A549 (cell line): ENCODE results near the gene UVSSA.

Experiments
- BHLHE40 ChIP-seq: IDR thresholded peaks from 2 replicates; pipeline ENCODE4 v1.6.1; 2012; ENCODE audit warnings: low read depth, low read length, inconsistent platforms
- CBX8 ChIP-seq: fragments of 200-600 bp; sonication (generic); IDR thresholded peaks from 2 replicates; pipeline ENCODE4 v1.6.1; 2016
- JUN ChIP-seq, 2 experiments: fragments of >200 bp; sonication (Bioruptor Twin); formaldehyde crosslinking; IDR thresholded peaks; 2 replicates in 1 of 2; 3 replicates in 1 of 2; pipeline ENCODE4 v1.6.1; 2016 to 2017
- PHF8 ChIP-seq: fragments of 200-600 bp; sonication (generic); IDR thresholded peaks from 2 replicates; pipeline ENCODE4 v1.6.1; 2016; ENCODE audit warnings: low read depth, mild to moderate bottlenecking, antibody characterized with exemption, moderate library complexity, borderline replicate concordance
- POLR2A ChIP-seq: IDR thresholded peaks from 2 replicates; pipeline ENCODE4 v1.6.1; 2012; ENCODE audit warnings: mild to moderate bottlenecking, low read length
- RAD21 ChIP-seq, 2 experiments: fragments of >200 bp in 1 of 2; sonication (Bioruptor Twin) in 1 of 2; formaldehyde crosslinking in 1 of 2; IDR thresholded peaks in 1 of 2; conservative IDR thresholded peaks in 1 of 2; 2 replicates in 1 of 2; 3 replicates in 1 of 2; pipeline ENCODE4 v1.6.1; 2012 to 2018; ENCODE audit warnings: inconsistent platforms in 1 of 2
- SMC3 ChIP-seq: fragments of >200 bp; sonication (Bioruptor Twin); formaldehyde crosslinking; IDR thresholded peaks from 3 replicates; pipeline ENCODE4 v1.6.1; 2018; ENCODE audit warnings: inconsistent platforms
- ZC3H11A ChIP-seq: fragments of 450-650 bp; IDR thresholded peaks from 2 replicates; pipeline ENCODE4 v1.6.1; 2014; ENCODE audit warnings: antibody characterized with exemption, mild to moderate bottlenecking
- ZNF302 ChIP-seq: fragments of 250-450 bp; sonication (Bioruptor Pico); IDR thresholded peaks from 2 replicates; pipeline ENCODE4 v1.9.0; 2021; ENCODE audit warnings: inconsistent platforms, mild to moderate bottlenecking, moderate library complexity
- TF ChIP-seq, protein P1 (sequence below): fragments of >200 bp; sonication (Bioruptor Twin); formaldehyde crosslinking; IDR thresholded peaks from 3 replicates; pipeline ENCODE4 v1.5.1; 2016
- TF ChIP-seq, protein P2 (sequence below): fragments of >200 bp; sonication (Bioruptor Twin); formaldehyde crosslinking; IDR thresholded peaks from 2 replicates; pipeline ENCODE4 v1.6.1; 2016
- TF ChIP-seq, protein P3 (sequence below): fragments of 450-650 bp; IDR thresholded peaks from 2 replicates; pipeline ENCODE4 v1.6.1; 2014; ENCODE audit warnings: antibody characterized with exemption
- TF ChIP-seq, protein P4 (sequence below): fragments of 200-600 bp; sonication (generic); IDR thresholded peaks from 2 replicates; pipeline ENCODE4 v1.6.1; 2016; ENCODE audit warnings: antibody characterized with exemption, mild to moderate bottlenecking, moderate library complexity

DNA sequence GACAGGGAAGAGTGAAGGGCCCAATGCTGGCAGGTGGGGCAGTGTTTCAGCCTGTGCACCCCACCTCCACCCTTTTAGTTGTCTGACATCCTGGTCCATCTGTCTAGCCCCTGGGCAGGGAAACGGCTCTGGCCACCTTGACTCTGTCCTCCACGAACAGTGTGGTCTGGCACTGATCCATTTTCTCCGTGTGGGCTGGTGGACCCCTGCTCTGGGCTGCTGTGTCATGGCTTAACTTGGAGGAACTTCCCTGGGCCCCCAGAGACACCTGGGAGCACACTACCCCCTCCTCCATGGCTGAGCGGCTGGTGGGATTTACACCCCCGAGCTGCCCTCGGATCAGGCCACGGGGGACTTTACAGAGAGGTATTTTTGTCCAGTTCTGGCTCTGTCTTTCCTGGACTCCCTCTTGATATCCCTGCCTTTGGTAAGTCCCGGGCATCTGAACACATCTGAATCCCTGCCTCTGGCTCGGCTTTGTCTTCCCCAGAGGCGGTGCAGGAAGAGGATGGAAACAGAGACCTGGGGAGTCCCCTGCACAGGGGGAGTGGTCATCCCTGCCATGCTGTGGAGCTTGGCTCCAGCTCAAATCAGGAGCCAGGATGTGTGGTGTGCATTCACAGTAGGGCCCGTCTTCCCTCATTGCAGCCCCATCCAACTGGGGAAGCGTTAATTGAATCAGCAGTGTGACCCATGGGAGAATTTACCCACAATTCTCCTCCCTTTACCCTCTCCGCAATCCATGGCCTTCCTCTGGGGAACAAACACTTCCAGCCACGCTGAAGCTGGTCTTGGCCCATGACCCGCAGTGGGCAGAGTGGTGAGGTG is 65.6 kb downstream of the UVSSA start:
- no peak for TF ChIP-seq ZC3H11A
- TF ChIP-seq BHLHE40: no peak
- TF ChIP-seq, protein P1, sequence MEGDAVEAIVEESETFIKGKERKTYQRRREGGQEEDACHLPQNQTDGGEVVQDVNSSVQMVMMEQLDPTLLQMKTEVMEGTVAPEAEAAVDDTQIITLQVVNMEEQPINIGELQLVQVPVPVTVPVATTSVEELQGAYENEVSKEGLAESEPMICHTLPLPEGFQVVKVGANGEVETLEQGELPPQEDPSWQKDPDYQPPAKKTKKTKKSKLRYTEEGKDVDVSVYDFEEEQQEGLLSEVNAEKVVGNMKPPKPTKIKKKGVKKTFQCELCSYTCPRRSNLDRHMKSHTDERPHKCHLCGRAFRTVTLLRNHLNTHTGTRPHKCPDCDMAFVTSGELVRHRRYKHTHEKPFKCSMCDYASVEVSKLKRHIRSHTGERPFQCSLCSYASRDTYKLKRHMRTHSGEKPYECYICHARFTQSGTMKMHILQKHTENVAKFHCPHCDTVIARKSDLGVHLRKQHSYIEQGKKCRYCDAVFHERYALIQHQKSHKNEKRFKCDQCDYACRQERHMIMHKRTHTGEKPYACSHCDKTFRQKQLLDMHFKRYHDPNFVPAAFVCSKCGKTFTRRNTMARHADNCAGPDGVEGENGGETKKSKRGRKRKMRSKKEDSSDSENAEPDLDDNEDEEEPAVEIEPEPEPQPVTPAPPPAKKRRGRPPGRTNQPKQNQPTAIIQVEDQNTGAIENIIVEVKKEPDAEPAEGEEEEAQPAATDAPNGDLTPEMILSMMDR: no peak
- no peak for TF ChIP-seq RAD21 (conservative IDR thresholded peaks at IDR 0.05 in 1 of 2, IDR thresholded peaks at IDR 0.05 in 1 of 2)
- TF ChIP-seq, protein P2, sequence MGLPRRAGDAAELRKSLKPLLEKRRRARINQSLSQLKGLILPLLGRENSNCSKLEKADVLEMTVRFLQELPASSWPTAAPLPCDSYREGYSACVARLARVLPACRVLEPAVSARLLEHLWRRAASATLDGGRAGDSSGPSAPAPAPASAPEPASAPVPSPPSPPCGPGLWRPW: no peak
- TF ChIP-seq POLR2A: no peak
- no peak for TF ChIP-seq ZNF302 (CRISPR knock-in tag)
- TF ChIP-seq SMC3: no peak
- TF ChIP-seq, protein P3, sequence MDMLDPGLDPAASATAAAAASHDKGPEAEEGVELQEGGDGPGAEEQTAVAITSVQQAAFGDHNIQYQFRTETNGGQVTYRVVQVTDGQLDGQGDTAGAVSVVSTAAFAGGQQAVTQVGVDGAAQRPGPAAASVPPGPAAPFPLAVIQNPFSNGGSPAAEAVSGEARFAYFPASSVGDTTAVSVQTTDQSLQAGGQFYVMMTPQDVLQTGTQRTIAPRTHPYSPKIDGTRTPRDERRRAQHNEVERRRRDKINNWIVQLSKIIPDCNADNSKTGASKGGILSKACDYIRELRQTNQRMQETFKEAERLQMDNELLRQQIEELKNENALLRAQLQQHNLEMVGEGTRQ: no peak
- TF ChIP-seq, protein P4, sequence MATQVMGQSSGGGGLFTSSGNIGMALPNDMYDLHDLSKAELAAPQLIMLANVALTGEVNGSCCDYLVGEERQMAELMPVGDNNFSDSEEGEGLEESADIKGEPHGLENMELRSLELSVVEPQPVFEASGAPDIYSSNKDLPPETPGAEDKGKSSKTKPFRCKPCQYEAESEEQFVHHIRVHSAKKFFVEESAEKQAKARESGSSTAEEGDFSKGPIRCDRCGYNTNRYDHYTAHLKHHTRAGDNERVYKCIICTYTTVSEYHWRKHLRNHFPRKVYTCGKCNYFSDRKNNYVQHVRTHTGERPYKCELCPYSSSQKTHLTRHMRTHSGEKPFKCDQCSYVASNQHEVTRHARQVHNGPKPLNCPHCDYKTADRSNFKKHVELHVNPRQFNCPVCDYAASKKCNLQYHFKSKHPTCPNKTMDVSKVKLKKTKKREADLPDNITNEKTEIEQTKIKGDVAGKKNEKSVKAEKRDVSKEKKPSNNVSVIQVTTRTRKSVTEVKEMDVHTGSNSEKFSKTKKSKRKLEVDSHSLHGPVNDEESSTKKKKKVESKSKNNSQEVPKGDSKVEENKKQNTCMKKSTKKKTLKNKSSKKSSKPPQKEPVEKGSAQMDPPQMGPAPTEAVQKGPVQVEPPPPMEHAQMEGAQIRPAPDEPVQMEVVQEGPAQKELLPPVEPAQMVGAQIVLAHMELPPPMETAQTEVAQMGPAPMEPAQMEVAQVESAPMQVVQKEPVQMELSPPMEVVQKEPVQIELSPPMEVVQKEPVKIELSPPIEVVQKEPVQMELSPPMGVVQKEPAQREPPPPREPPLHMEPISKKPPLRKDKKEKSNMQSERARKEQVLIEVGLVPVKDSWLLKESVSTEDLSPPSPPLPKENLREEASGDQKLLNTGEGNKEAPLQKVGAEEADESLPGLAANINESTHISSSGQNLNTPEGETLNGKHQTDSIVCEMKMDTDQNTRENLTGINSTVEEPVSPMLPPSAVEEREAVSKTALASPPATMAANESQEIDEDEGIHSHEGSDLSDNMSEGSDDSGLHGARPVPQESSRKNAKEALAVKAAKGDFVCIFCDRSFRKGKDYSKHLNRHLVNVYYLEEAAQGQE: no peak
- no peak for TF ChIP-seq CBX8
- no peak for TF ChIP-seq JUN (IDR thresholded peaks at IDR 0.05)
- no peak for TF ChIP-seq PHF8
